Osteoblast (primary cell): ENCODE data around the gene CKMT2. TPM values are rescaled to one million over a fixed set of nuclear protein-coding genes. Genes with fewer than 3 reads are reported as not detected.

ENCODE experiments used
- DNase-seq: peaks from one replicate; pipeline ENCODE4 v3.0.0; 2011; ENCODE audit warnings: low spot score, mixed read lengths; ENCODE audit not compliant: insufficient read length; ENCODE audit errors: missing footprints
- H2AFZ ChIP-seq: 2 replicates; pipeline ENCODE4 v1.6.0; 2011; ENCODE audit warnings: mild to moderate bottlenecking, low read length
- H3K27ac ChIP-seq: 2 replicates; pipeline ENCODE4 v1.5.1; 2011; ENCODE audit warnings: mild to moderate bottlenecking, low read depth, low read length, moderate library complexity
- H3K27me3 ChIP-seq: 2 replicates; pipeline ENCODE4 v1.6.0; 2012; ENCODE audit warnings: mild to moderate bottlenecking, control low read depth, inconsistent platforms, low read length, moderate library complexity; ENCODE audit not compliant: insufficient read depth
- H3K36me3 ChIP-seq: 2 replicates; pipeline ENCODE4 v1.5.1; 2011; ENCODE audit warnings: mild to moderate bottlenecking, low read length, control low read depth, moderate library complexity; ENCODE audit not compliant: insufficient read depth
- H3K4me1 ChIP-seq: 2 replicates; pipeline ENCODE4 v1.5.1; 2011; ENCODE audit warnings: mild to moderate bottlenecking, low read length, control low read depth, moderate library complexity; ENCODE audit not compliant: insufficient read depth
- H3K4me2 ChIP-seq: 2 replicates; pipeline ENCODE4 v1.6.0; 2011; ENCODE audit warnings: mild to moderate bottlenecking, low read length; ENCODE audit not compliant: insufficient read depth
- H3K4me3 ChIP-seq: fragments of 200-600 bp; sonication (generic); 3 replicates; pipeline ENCODE4 v1.5.1; 2012; ENCODE audit warnings: mild to moderate bottlenecking, low read length, inconsistent platforms; ENCODE audit not compliant: insufficient read depth
- H3K79me2 ChIP-seq: 2 replicates; pipeline ENCODE4 v1.6.0; 2012; ENCODE audit warnings: mild to moderate bottlenecking, low read length, control low read depth, inconsistent platforms; ENCODE audit not compliant: insufficient read depth
- H3K9me3 ChIP-seq: 2 replicates; pipeline ENCODE4 v1.5.1; 2011; ENCODE audit warnings: low read depth, low read length, control low read depth
- H4K20me1 ChIP-seq: 2 replicates; pipeline ENCODE4 v1.6.0; 2012; ENCODE audit warnings: mild to moderate bottlenecking, low read length, control low read depth; ENCODE audit not compliant: insufficient read depth
- total RNA-seq: library from RNA; depleted of rRNA; stranded (reverse); fragments of >200 nt; gene quantifications from 2 replicates; pipeline ENCODE4 v1.2.3, GENCODE V29; 2012
- TF ChIP-seq, protein P1 (sequence below): IDR thresholded peaks from 2 replicates; pipeline ENCODE4 v1.5.1; 2011; ENCODE audit warnings: mild to moderate bottlenecking, low read depth, low read length, moderate library complexity; ENCODE audit errors: extremely low read depth

Gene CKMT2
- total RNA-seq, 1 donor, result 1.4 TPM

- no peak overlapping the region for H2AFZ ChIP-seq
- peaks cover 40% of the 10 kb centered on the region for H3K36me3 ChIP-seq
- H3K27ac ChIP-seq, result no peak overlapping the region
- peaks cover 7% of the 10 kb centered on the region for H3K4me1 ChIP-seq
- H3K9me3 ChIP-seq, result no peaks in the 10 kb centered on the region
- no peaks in the 10 kb centered on the region for H3K79me2 ChIP-seq
- H4K20me1 ChIP-seq, result no peaks in the 10 kb centered on the region
- no peak overlapping the region for H3K4me2 ChIP-seq
- H3K27me3 ChIP-seq, result no peaks in the 10 kb centered on the region
- H3K4me3 ChIP-seq, result no peak overlapping the region
- TF ChIP-seq, protein P1, sequence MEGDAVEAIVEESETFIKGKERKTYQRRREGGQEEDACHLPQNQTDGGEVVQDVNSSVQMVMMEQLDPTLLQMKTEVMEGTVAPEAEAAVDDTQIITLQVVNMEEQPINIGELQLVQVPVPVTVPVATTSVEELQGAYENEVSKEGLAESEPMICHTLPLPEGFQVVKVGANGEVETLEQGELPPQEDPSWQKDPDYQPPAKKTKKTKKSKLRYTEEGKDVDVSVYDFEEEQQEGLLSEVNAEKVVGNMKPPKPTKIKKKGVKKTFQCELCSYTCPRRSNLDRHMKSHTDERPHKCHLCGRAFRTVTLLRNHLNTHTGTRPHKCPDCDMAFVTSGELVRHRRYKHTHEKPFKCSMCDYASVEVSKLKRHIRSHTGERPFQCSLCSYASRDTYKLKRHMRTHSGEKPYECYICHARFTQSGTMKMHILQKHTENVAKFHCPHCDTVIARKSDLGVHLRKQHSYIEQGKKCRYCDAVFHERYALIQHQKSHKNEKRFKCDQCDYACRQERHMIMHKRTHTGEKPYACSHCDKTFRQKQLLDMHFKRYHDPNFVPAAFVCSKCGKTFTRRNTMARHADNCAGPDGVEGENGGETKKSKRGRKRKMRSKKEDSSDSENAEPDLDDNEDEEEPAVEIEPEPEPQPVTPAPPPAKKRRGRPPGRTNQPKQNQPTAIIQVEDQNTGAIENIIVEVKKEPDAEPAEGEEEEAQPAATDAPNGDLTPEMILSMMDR, result no peak
- no peak for DNase-seq
Measured at GRCh38 chr5:81313278-81313677, 80.2 kb downstream of the CKMT2 start.

DNA sequence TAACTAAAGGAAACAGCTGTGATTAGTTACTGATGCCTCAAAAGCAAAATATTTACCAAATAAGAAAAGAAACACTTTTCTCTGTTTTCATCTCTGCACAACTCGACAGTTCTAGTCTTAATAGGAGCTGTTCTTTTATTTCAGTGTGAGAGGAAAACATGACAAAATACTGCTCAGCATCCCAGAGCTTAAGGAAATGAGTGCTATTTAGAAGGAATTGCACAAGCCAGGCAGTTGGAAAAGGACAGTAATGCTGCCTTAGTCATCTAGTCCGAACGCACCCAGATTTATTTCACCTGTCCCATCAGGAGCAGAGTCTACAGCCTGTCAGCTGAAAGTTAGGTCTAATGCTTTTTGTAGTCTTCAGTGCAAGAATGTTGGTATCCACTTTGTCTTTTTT, 80.6 kb downstream of the CKMT2 start:
- H3K27me3 ChIP-seq, result no peaks in the 10 kb centered on the region
- H4K20me1 ChIP-seq, result no peaks in the 10 kb centered on the region
- H3K79me2 ChIP-seq, result no peaks in the 10 kb centered on the region
- H3K9me3 ChIP-seq, result no peaks in the 10 kb centered on the region
- TF ChIP-seq, protein P1, result no peak
- no peak for DNase-seq
- no peak overlapping the region for H2AFZ ChIP-seq
- H3K4me3 ChIP-seq, result no peak overlapping the region
- H3K4me2 ChIP-seq, result no peak overlapping the region
- peaks cover 7% of the 10 kb centered on the region for H3K4me1 ChIP-seq
- H3K36me3 ChIP-seq, result peaks cover 40% of the 10 kb centered on the region
- H3K27ac ChIP-seq, result no peak overlapping the region

GRCh38 chr5:81314581-81314980, 81.5 kb downstream of the CKMT2 start:
- DNase-seq, result no peak
- no peaks in the 10 kb centered on the region for H3K27me3 ChIP-seq
- no peak overlapping the region for H2AFZ ChIP-seq
- peaks cover 7% of the 10 kb centered on the region for H3K4me1 ChIP-seq
- TF ChIP-seq, protein P1, result no peak
- no peak overlapping the region for H3K4me2 ChIP-seq
- no peaks in the 10 kb centered on the region for H4K20me1 ChIP-seq
- no peaks in the 10 kb centered on the region for H3K79me2 ChIP-seq
- peaks cover 37% of the 10 kb centered on the region for H3K36me3 ChIP-seq
- H3K4me3 ChIP-seq, result no peak overlapping the region
- peak overlapping the region; percentile 32 for H3K27ac ChIP-seq
- no peaks in the 10 kb centered on the region for H3K9me3 ChIP-seq

- H4K20me1 ChIP-seq, result no peaks in the 10 kb centered on the region
- H3K4me1 ChIP-seq, result peaks cover 7% of the 10 kb centered on the region
- no peaks in the 10 kb centered on the region for H3K79me2 ChIP-seq
- no peaks in the 10 kb centered on the region for H3K9me3 ChIP-seq
- H3K36me3 ChIP-seq, result peaks cover 33% of the 10 kb centered on the region
- no peaks in the 10 kb centered on the region for H3K27me3 ChIP-seq
- no peak overlapping the region for H3K4me2 ChIP-seq
- peak; percentile 30 for DNase-seq
- H2AFZ ChIP-seq, result no peak overlapping the region
- peak overlapping the region; percentile 53 for H3K27ac ChIP-seq
- H3K4me3 ChIP-seq, result no peak overlapping the region
- TF ChIP-seq, protein P1, result no peak
Measured at GRCh38 chr5:81315336-81315735, 82.2 kb downstream of the CKMT2 start.
